AG08396 (cell line): ENCODE results near the gene SHOX.
"Not testable (repeated sequence)": the region's sequence is repeated elsewhere in the genome, so short reads cannot be mapped to it uniquely, and the experiment has no call there.

Source experiments
- DNase-seq: peaks from one replicate; pipeline ENCODE4 v3.0.0; 2012; ENCODE audit warnings: low spot score, mixed read lengths

SHOX gene

GRCh38 chrX:630612-631496 is at the start of gene SHOX:
SHOX (plus strand) TSS chrX:630791; CDS start chrX:630898, 107 bp downstream.
- DNase-seq: no peak

- no peak for DNase-seq
Measured at GRCh38 chrX:581066-581465, 49.5 kb upstream of the SHOX start.

DNA sequence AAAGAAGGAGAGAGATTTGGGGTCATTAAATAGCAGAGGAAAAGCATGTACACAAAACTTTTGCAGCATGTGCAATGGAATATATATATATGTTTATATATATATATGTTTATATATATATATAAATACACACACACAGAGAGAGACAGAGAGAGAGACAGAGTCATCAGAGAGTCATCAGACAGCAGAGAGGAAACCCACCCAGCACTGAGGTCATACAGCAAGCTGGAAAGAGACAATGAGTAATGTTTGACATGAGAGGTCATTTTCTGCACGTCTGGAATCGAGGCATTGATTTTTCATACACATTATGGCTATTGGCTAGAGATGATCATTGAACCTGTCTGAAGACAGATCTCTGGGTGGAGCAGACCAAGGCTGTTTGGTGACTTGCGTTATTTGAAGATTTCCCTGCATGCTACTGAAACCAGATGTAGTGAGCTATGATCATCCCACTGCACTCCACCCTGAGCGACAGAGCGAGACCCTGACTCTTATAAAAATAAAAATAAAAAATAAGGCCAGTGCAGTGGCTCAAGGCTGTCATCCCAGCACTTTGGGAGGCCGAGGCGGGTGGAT is 48.8 kb upstream of the SHOX start:
- DNase-seq: no peak

GRCh38 chrX:584572-584971 is 46.0 kb upstream of the SHOX start:
- no peak for DNase-seq

GRCh38 chrX:585115-585808 is 45.3 kb upstream of the SHOX start:
- DNase-seq: no peak

DNA sequence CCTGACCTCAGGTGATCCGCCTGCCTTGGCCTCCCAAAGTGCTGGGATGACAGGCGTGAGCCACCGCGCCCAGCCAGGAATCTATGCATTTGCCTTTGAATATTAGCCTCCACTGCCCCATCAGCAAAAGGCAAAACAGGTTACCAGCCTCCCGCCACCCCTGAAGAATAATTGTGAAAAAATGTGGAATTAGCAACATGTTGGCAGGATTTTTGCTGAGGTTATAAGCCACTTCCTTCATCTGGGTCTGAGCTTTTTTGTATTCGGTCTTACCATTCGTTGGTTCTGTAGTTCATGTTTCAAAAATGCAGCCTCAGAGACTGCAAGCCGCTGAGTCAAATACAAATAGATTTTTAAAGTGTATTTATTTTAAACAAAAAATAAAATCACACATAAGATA is 44.2 kb upstream of the SHOX start:
- no peak for DNase-seq

DNA sequence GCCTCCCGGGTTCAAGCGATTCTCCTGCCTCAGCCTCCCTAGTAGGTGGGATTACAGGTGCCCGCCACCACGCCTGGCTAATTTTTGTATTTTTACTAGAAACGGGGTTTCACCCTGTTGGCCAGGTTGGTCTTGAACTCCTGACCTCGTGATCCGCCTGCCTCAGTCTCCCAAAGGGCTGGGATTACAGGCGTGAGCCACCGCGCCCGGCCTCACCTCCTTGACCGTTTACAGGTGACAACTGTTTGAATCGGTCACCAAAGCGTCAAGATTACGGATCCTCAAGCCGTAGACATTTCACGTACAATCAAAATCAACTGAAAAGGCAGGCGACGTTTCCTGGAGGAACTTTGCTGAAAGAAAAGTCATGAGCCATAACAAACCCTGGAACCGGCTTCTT is 41.3 kb upstream of the SHOX start:
- not testable (repeated sequence) for DNase-seq

- DNase-seq: no peak
Measured at GRCh38 chrX:590693-591404, 39.7 kb upstream of the SHOX start.

DNA sequence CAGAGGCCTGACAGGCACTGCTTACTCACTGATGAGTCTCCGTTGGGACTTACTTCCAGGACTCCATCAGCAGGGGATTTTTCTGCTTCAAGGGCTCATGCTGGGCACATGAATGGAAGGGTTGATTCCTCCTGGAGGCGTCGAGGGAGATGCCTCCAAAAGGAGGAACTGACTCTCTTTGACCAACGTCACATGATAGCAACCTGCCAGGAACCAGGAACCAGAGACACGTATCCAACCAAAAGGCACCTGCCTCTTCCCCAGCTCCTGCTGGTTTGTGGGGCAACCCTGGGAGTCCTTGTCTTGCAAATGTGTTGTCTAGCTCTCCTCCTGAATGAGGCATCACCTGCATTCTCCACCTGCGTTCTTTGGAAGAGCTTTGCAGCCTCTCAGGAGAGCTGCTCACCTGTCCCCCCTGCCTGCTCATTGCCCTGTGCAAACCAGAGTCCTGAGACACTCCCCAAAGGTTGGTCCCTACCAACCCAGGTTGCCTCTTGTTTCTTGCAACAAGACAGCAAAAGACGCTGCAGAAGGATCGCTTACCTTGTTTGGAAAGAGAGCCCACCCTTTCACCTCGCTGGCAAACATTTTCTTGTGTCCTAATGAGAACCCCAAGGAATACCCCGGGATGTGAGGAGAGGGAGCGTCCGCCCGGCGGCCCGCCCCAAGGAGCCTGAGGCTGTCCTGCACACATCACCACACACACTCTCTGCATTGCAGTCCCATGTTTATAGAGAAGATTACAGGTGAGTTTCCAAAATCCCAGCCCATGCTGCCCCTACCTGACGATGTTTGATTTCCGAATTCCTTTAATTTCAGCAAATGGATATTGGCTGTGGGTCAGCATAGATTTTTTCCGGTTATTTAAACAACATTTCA is 30.5 kb upstream of the SHOX start:
- DNase-seq: no peak

DNA sequence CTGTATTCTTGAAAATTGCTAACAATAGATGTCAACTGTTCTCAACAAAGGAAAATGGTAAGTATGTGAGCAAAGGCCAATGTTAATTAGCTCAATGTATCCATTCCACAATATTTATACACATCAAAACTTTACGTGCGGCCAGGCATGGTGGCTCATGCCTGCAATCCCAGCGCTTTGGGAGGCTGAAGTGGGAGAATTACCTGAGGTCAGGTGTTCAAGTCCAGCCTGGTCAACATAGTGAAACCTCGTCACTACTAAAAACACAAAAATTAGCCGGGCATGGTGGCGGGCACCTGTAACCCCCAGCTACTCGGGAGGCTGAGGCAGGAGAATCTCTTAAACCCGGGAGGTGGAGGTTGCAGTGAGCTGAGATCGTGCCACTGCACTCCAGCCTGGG is 27.6 kb upstream of the SHOX start:
- not testable (repeated sequence) for DNase-seq

DNA sequence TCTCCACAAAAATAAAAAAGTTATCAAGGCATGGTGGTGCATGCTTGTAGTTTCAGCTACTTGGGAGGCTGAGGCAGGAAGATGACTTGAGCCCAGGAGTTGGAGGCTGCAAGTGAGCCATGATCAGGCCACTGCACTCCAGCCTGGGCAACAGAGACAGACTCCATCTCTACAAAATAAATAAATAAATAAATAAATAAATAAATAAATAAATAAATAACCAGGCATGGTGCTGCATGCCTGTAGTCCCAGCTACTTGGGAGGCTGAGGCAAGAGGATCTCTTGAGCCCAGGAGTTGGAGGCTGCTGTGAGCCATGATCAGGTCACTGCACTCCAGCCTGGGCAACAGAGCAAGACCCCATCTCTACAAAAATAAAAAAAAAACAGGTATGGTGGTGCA is 26.0 kb upstream of the SHOX start:
- not testable (repeated sequence) for DNase-seq

DNA sequence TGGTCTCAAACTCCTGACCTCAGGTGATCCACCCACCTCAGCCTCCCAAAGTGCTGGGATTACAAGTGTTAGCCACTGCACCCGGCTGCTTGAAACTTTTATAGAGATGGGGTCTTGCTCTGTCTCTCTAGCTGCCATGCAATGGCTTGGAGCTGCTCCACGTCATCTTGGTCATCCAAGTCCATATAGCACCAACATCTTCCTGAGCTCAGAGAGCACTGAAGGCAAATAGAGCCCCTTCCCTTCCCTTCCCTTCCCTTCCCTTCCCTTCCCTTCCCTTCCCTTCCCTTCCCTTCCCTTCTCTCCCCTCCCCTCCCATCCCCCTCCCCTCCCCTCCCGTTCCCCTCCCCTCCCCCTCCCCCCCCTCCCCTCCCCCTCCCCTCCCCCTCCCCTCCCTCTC is 22.5 kb upstream of the SHOX start:
- not testable (repeated sequence) for DNase-seq

GRCh38 chrX:614136-614535 is 16.5 kb upstream of the SHOX start:
- DNase-seq: peak; percentile 15

- no peak for DNase-seq
Measured at GRCh38 chrX:617401-617800, 13.2 kb upstream of the SHOX start.

DNA sequence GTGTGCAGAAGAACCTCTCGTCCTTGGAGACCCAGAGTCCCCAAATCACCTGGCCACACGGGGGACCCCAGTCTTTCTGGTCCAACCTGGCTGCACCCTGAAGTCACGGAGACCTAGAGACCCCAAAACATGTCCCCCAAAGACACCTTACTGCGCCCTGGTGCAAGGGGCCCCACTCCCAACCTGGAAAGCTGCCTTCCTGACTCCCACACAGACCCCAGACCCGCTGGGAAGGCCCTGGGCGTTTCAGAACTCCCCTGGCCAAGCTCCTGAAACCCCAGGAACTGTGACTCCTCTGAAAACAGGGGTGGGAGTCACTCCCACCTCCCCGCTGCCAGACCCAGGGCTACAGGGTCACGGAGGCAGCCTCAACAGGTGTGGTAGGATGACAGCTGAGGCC is 12.7 kb upstream of the SHOX start:
- DNase-seq: no peak

DNA sequence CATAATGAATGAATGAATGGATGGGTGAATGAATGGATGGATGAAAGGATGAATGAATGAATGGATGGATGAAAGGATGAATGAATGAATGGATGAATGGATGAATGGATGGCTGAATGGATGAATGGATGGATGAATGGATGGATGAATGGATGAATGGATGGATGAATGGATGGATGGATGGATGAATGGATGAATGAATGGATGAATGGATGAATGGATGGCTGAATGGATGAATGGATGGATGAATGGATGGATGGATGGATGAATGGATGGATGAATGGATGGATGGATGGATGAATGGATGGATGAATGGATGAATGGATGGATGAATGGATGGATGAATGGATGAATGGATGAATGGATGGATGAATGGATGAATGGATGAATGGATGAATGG is 12.3 kb upstream of the SHOX start:
- not testable (repeated sequence) for DNase-seq

GRCh38 chrX:618761-619450 is 11.7 kb upstream of the SHOX start:
- no peak for DNase-seq

- DNase-seq: no peak
Measured at GRCh38 chrX:619451-619811, 11.2 kb upstream of the SHOX start.

DNA sequence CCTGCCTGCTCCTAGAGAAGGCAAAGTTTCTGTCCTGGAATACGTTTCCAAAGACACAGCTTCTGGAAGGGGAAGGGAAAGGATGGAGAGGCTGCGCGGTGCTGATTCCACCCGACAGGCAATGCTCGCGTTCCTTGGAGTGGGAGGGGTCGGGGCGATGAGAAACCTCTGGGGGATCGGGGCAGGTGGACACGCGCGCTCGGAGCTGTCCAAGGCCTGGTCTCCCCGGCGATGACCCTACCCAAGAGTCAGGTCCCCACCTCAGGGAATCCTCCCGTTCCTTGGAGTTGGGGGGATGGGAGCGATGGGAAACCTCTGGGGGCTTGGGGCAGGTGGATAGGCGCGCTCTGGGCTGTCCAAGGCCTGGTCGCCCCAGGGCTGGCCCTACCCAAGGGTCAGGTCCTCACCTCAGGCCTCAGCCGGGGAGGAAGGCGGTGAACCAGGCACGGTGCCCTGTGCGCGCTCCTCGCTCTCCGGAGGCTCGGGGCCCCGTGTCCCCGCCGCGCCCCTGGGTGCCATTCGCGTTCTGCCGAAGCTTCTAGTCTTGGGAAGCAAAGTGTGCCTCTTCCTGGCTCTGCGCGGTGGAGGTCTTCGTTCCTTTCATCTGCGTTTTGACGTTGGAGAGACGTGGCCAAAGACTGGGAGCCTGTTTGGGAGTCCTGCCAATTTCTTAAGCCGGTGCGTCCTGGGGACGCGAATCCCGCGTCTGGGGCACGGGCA is 10.6 kb upstream of the SHOX start:
- DNase-seq: no peak
